ENCODE data around the gene MMP24OS.

The MMP24OS gene

GRCh38 chr20:35305682-35306556 is 28.0 kb upstream of the MMP24OS start:
- DNase-seq = peak; percentile 97

GRCh38 chr20:35304956-35305355 is 27.0 kb upstream of the MMP24OS start:
- no peak for DNase-seq

GRCh38 chr20:35303735-35304491 is 26.0 kb upstream of the MMP24OS start:
- peak; percentile 78 for DNase-seq

- DNase-seq = no peak
These were observed 25.4 kb upstream of the MMP24OS start for GRCh38 chr20:35303382-35303734.

- no peak for DNase-seq
These were observed 24.8 kb upstream of the MMP24OS start for GRCh38 chr20:35302421-35303335.

GRCh38 chr20:35301426-35301825 is 23.5 kb upstream of the MMP24OS start:
- DNase-seq = no peak

GRCh38 chr20:35300469-35301262 is 22.7 kb upstream of the MMP24OS start:
- no peak for DNase-seq

GRCh38 chr20:35299780-35300179 is 21.9 kb upstream of the MMP24OS start:
- no peak for DNase-seq

- DNase-seq = no peak
These were observed 20.3 kb upstream of the MMP24OS start for GRCh38 chr20:35298264-35298663.

GRCh38 chr20:35297740-35298139 is 19.8 kb upstream of the MMP24OS start:
- DNase-seq = no peak

- no peak for DNase-seq
These were observed 19.2 kb upstream of the MMP24OS start for GRCh38 chr20:35297155-35297554.

GRCh38 chr20:35296101-35296554 is 18.2 kb upstream of the MMP24OS start:
- DNase-seq = no peak

GRCh38 chr20:35295674-35296073 is 17.8 kb upstream of the MMP24OS start:
- DNase-seq = no peak

GRCh38 chr20:35295058-35295457 is 17.1 kb upstream of the MMP24OS start:
- DNase-seq = no peak

- DNase-seq = no peak
These were observed 16.4 kb upstream of the MMP24OS start for GRCh38 chr20:35294293-35294685.

- no peak for DNase-seq
These were observed 15.7 kb upstream of the MMP24OS start for GRCh38 chr20:35293303-35294292.

- DNase-seq = no peak
These were observed 14.8 kb upstream of the MMP24OS start for GRCh38 chr20:35292504-35293285.

- DNase-seq = no peak
These were observed 14.0 kb upstream of the MMP24OS start, which contains the start of gene FAM83C for GRCh38 chr20:35291654-35292503. Gene FAM83C (minus strand): TSS chr20:35292425. CDS start chr20:35292304, 121 bp downstream.

- no peak for DNase-seq
These were observed 13.0 kb upstream of the MMP24OS start for GRCh38 chr20:35290887-35291417.

Data from T1000 (cell line).